ENCODE measurements around the gene OR6K3.
"Not testable (repeated sequence)": the region's sequence is repeated elsewhere in the genome, so short reads cannot be mapped to it uniquely, and the experiment has no call there.

Gene OR6K3

DNA sequence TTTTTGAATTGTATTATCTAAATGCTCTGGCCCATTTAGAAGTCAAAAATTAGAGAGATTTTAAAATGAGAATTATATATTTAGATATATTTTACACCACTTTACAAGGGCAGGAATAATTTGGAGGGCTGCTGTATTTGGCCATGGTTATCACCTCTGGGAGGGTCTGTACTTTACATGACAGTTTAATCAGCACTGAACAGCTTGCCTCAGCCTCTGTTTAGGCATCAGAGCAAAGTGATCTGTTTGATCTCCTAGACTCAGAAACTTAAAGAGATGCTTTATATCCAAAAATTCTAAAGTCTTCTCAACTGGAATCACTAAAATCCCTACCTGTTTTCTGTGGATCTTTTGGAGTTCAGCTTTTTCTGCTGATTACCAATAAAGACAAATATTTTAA is 28.6 kb downstream of the OR6K3 start:
- Histone ChIP-seq H2AFZ (ENCODE audit: low read length) (no peak overlapping the region), H4K20me1 (ENCODE audit: insufficient read depth, low read length, poor library complexity, severe bottlenecking) (no peaks in the 10 kb centered on the region), H3K4me1 (ENCODE audit: insufficient read depth, low read length, poor library complexity, severe bottlenecking) (no peaks in the 10 kb centered on the region), H3K4me2 (ENCODE audit: low read depth, low read length, poor library complexity, severe bottlenecking) (no peak overlapping the region), H3F3A (ENCODE audit: low read depth) (no peaks in the 10 kb centered on the region), H3K9me3 (ENCODE audit: insufficient read depth, low read depth, low read length) (no peaks in the 10 kb centered on the region), H3K9ac (ENCODE audit: low read depth, low read length, poor library complexity, severe bottlenecking) (no peak overlapping the region), H3K79me2 (ENCODE audit: insufficient read depth, low read length) (no peaks in the 10 kb centered on the region), H3K9me2 (replicated peaks; ENCODE audit: low read depth, low read length) (no peaks in the 10 kb centered on the region), H3K27me3 (ENCODE audit: insufficient read depth, low read length, poor library complexity, severe bottlenecking) (no peaks in the 10 kb centered on the region), H3K36me3 (ENCODE audit: insufficient read depth, low read length) (no peaks in the 10 kb centered on the region), H3K4me3 (ENCODE audit: low read length, poor library complexity, severe bottlenecking) (no peak overlapping the region)
- no peak for TF ChIP-seq EZH2phosphoT487 (IDR thresholded peaks at IDR 0.05; ENCODE audit: borderline replicate concordance)
- TF ChIP-seq, protein P1, sequence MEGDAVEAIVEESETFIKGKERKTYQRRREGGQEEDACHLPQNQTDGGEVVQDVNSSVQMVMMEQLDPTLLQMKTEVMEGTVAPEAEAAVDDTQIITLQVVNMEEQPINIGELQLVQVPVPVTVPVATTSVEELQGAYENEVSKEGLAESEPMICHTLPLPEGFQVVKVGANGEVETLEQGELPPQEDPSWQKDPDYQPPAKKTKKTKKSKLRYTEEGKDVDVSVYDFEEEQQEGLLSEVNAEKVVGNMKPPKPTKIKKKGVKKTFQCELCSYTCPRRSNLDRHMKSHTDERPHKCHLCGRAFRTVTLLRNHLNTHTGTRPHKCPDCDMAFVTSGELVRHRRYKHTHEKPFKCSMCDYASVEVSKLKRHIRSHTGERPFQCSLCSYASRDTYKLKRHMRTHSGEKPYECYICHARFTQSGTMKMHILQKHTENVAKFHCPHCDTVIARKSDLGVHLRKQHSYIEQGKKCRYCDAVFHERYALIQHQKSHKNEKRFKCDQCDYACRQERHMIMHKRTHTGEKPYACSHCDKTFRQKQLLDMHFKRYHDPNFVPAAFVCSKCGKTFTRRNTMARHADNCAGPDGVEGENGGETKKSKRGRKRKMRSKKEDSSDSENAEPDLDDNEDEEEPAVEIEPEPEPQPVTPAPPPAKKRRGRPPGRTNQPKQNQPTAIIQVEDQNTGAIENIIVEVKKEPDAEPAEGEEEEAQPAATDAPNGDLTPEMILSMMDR (conservative IDR thresholded peaks at IDR 0.05; ENCODE audit: low read length), result no peak

DNA sequence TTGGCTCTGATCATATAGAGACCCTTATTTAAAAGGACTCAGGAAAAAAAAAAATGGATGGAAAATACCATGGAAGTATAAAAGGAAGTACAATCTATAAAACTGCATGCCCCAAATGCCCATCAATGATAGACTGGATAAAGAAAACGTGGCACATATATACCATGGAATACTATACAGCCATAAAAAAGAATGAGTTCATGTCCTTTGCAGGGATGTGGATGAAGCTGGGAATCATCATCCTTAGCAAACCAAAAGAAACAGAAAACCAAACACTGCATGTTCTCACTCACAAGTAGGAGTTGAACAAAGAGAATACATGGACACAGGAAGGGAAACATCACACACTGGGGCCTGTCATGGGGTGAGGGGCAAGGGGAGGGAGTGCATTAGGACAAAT is 29.4 kb downstream of the OR6K3 start:
- not testable (repeated sequence) for H4K20me1 ChIP-seq (ENCODE audit: insufficient read depth, low read length, poor library complexity, severe bottlenecking); H3K4me2 ChIP-seq (ENCODE audit: low read depth, low read length, poor library complexity, severe bottlenecking); H3K27me3 ChIP-seq (ENCODE audit: insufficient read depth, low read length, poor library complexity, severe bottlenecking); H3K4me3 ChIP-seq (ENCODE audit: low read length, poor library complexity, severe bottlenecking); H3K9me3 ChIP-seq (ENCODE audit: insufficient read depth, low read depth, low read length); H3K36me3 ChIP-seq (ENCODE audit: insufficient read depth, low read length); H3K9ac ChIP-seq (ENCODE audit: low read depth, low read length, poor library complexity, severe bottlenecking); H2AFZ ChIP-seq (ENCODE audit: low read length); H3F3A ChIP-seq (ENCODE audit: low read depth); H3K4me1 ChIP-seq (ENCODE audit: insufficient read depth, low read length, poor library complexity, severe bottlenecking); H3K9me2 ChIP-seq (replicated peaks; ENCODE audit: low read depth, low read length); H3K79me2 ChIP-seq (ENCODE audit: insufficient read depth, low read length)

DNA sequence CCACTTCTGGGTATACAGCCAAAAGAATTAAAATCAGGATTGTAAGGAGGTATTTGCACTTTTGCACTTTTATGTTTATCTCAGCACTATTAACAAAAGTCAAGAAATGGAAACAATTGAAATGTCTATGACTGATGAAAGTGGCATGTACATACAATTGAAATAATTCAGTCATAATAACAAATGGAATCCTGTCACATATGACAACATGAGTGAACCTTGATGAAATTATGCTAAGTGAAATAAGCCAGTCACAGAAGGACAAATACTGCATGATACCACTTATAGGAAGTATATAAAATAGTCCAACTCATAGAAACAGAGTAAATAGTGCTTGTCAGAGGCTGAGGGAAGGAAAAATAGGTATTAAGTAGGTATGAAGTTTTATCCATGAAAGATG is 30.6 kb downstream of the OR6K3 start:
- H2AFZ ChIP-seq (ENCODE audit: low read length), result no peak overlapping the region
- no peaks in the 10 kb centered on the region for H3F3A ChIP-seq (ENCODE audit: low read depth)
- no peaks in the 10 kb centered on the region for H3K79me2 ChIP-seq (ENCODE audit: insufficient read depth, low read length)
- no peak overlapping the region for H3K4me2 ChIP-seq (ENCODE audit: low read depth, low read length, poor library complexity, severe bottlenecking)
- H3K9me3 ChIP-seq (ENCODE audit: insufficient read depth, low read depth, low read length), result no peaks in the 10 kb centered on the region
- TF ChIP-seq, protein P1 (conservative IDR thresholded peaks at IDR 0.05; ENCODE audit: low read length), result no peak
- TF ChIP-seq EZH2phosphoT487 (IDR thresholded peaks at IDR 0.05; ENCODE audit: borderline replicate concordance), result no peak
- H3K27me3 ChIP-seq (ENCODE audit: insufficient read depth, low read length, poor library complexity, severe bottlenecking), result no peaks in the 10 kb centered on the region
- no peak overlapping the region for H3K9ac ChIP-seq (ENCODE audit: low read depth, low read length, poor library complexity, severe bottlenecking)
- H3K4me1 ChIP-seq (ENCODE audit: insufficient read depth, low read length, poor library complexity, severe bottlenecking), result peaks cover 3% of the 10 kb centered on the region
- no peaks in the 10 kb centered on the region for H4K20me1 ChIP-seq (ENCODE audit: insufficient read depth, low read length, poor library complexity, severe bottlenecking)
- no peaks in the 10 kb centered on the region for H3K36me3 ChIP-seq (ENCODE audit: insufficient read depth, low read length)
- no peaks in the 10 kb centered on the region for H3K9me2 ChIP-seq (replicated peaks; ENCODE audit: low read depth, low read length)
- no peak overlapping the region for H3K4me3 ChIP-seq (ENCODE audit: low read length, poor library complexity, severe bottlenecking)

DNA sequence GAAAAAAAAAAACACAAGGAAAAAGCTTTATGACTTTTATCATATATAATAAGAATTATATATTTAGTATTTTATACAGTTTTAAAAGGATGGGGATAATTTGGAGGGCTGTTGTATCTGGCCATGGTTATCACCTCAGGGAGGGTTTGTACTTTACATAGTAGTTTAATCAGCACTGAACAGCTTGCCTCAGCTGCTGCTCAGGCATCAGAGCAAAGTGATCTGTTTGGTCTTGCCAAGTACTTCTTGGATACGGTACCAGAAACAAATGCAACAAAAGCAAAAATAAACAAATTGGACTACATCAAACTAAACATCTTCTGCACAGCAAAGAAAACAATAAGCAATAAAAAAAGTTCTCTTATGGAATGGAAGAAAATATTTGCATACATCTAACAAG is 31.4 kb downstream of the OR6K3 start:
- H3K27me3 ChIP-seq (ENCODE audit: insufficient read depth, low read length, poor library complexity, severe bottlenecking), result no peaks in the 10 kb centered on the region
- no peaks in the 10 kb centered on the region for H3K79me2 ChIP-seq (ENCODE audit: insufficient read depth, low read length)
- no peaks in the 10 kb centered on the region for H3K9me2 ChIP-seq (replicated peaks; ENCODE audit: low read depth, low read length)
- no peaks in the 10 kb centered on the region for H4K20me1 ChIP-seq (ENCODE audit: insufficient read depth, low read length, poor library complexity, severe bottlenecking)
- H2AFZ ChIP-seq (ENCODE audit: low read length), result no peak overlapping the region
- H3K9me3 ChIP-seq (ENCODE audit: insufficient read depth, low read depth, low read length), result no peaks in the 10 kb centered on the region
- H3K4me2 ChIP-seq (ENCODE audit: low read depth, low read length, poor library complexity, severe bottlenecking), result no peak overlapping the region
- peaks cover 3% of the 10 kb centered on the region for H3K4me1 ChIP-seq (ENCODE audit: insufficient read depth, low read length, poor library complexity, severe bottlenecking)
- no peak overlapping the region for H3K4me3 ChIP-seq (ENCODE audit: low read length, poor library complexity, severe bottlenecking)
- no peak overlapping the region for H3K9ac ChIP-seq (ENCODE audit: low read depth, low read length, poor library complexity, severe bottlenecking)
- H3F3A ChIP-seq (ENCODE audit: low read depth), result no peaks in the 10 kb centered on the region
- TF ChIP-seq EZH2phosphoT487 (IDR thresholded peaks at IDR 0.05; ENCODE audit: borderline replicate concordance), result no peak
- TF ChIP-seq, protein P1 (conservative IDR thresholded peaks at IDR 0.05; ENCODE audit: low read length), result no peak
- no peaks in the 10 kb centered on the region for H3K36me3 ChIP-seq (ENCODE audit: insufficient read depth, low read length)

DNA sequence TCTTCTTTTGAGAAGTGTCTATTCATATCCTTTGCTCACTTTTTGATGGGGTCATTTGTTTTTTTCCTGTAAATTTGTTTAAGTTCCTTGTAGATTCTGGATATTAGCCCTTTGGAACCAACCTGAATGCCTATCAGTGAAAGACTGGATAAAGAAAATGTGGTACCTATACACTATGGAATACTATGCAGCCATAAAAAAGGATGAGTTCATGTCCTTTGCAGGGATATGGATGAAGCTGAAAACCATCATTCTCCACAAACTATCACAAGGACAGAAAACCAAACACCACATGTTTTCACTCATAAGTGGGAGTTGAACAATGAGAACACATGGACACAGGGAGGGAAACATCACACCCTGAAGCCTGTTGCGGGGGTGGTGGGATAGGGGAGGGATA is 32.2 kb downstream of the OR6K3 start:
- not testable (repeated sequence) for H3K4me3 ChIP-seq (ENCODE audit: low read length, poor library complexity, severe bottlenecking); H3K79me2 ChIP-seq (ENCODE audit: insufficient read depth, low read length); H3K9me2 ChIP-seq (replicated peaks; ENCODE audit: low read depth, low read length); H2AFZ ChIP-seq (ENCODE audit: low read length); H4K20me1 ChIP-seq (ENCODE audit: insufficient read depth, low read length, poor library complexity, severe bottlenecking); H3K36me3 ChIP-seq (ENCODE audit: insufficient read depth, low read length); H3F3A ChIP-seq (ENCODE audit: low read depth); H3K4me2 ChIP-seq (ENCODE audit: low read depth, low read length, poor library complexity, severe bottlenecking); H3K9me3 ChIP-seq (ENCODE audit: insufficient read depth, low read depth, low read length); H3K9ac ChIP-seq (ENCODE audit: low read depth, low read length, poor library complexity, severe bottlenecking); H3K27me3 ChIP-seq (ENCODE audit: insufficient read depth, low read length, poor library complexity, severe bottlenecking); H3K4me1 ChIP-seq (ENCODE audit: insufficient read depth, low read length, poor library complexity, severe bottlenecking)

Data from Loucy (cell line).